HG03457 (cell line): ENCODE data around the gene PGRMC1.
"Not testable (repeated sequence)": the region's sequence is repeated elsewhere in the genome, so short reads cannot be mapped to it uniquely, and the experiment has no call there.

Experiments used
- ATAC-seq: cut with Tn5 transposase; IDR thresholded peaks from one replicate; pipeline ENCODE4 v1.9.1; 2021; ENCODE audit warnings: moderate number of reproducible peaks; ENCODE audit not compliant: unreplicated experiment

The PGRMC1 gene

GRCh38 chrX:119235872-119236622 lies at the start of gene PGRMC1:
TSS of gene PGRMC1 (plus strand) at chrX:119236285. CDS start at chrX:119236364, 79 bp downstream.
- ATAC-seq, result peak; percentile 92

DNA sequence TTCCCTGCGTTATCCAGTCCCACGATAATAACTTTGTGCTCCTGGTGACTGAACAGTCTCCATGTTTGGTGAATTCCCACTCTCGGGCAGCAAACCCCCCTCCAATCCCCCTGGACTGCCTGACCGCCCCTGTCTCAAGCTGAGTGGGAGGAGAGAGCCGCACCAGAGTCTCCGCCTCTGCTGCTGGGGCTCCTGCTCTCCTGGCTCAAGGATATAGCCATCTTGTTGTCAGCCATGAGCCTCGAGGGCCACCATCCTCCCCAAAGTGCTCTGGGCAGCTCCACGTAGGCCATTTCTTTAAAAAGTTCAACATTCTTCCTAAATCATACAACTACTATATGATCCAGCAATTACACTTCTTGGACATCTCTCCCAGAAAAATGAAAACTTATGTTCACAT lies 49.3 kb upstream of the PGRMC1 start:
- ATAC-seq, result no peak

DNA sequence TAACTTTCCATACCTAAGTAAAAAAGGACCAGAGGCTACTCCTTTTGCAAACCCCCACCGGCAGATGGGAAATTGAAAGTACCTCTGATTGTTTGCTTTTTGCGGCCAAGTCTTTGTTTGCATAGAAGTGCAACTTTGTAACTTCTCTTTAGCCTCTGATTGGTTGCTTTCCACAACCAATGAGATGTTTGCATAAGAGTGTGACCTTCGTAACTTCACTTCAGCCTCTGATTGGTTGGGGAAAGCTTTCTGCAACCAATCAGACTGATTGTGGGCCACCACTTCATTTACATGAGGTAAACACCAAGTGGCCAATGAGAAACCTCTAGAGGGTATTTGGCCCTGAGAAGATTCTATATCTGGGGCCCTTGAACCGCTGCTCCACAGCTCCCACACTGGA lies 48.8 kb upstream of the PGRMC1 start:
- no peak for ATAC-seq

- no peak for ATAC-seq
Observed at GRCh38 chrX:119189115-119189514, 47.0 kb upstream of the PGRMC1 start.

- ATAC-seq, result no peak
Observed at GRCh38 chrX:119189595-119189994, 46.5 kb upstream of the PGRMC1 start.

- no peak for ATAC-seq
Observed at GRCh38 chrX:119190091-119190681, 45.9 kb upstream of the PGRMC1 start.

- no peak for ATAC-seq
Observed at GRCh38 chrX:119190831-119191230, 45.3 kb upstream of the PGRMC1 start.

DNA sequence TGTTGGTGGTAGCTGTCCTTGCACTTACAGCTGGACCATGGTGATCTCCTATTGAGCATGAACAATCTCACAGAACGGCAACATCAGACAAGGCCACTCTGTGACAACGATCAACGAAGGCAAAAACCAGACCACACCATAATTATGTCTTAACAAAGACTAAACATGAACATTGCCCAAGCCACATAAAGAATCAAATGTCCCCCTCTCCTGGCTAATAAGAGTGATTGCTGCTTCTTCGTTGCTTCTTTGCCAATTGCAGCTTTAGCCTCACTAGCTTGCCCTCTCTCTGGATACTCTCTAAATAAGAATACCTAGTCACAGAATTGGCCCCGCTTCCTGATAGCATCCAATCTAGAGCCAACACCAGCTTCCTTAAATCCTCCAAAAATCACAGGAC lies 41.5 kb upstream of the PGRMC1 start:
- no peak for ATAC-seq

- ATAC-seq, result no peak
Observed at GRCh38 chrX:119201570-119201969, 34.5 kb upstream of the PGRMC1 start.

DNA sequence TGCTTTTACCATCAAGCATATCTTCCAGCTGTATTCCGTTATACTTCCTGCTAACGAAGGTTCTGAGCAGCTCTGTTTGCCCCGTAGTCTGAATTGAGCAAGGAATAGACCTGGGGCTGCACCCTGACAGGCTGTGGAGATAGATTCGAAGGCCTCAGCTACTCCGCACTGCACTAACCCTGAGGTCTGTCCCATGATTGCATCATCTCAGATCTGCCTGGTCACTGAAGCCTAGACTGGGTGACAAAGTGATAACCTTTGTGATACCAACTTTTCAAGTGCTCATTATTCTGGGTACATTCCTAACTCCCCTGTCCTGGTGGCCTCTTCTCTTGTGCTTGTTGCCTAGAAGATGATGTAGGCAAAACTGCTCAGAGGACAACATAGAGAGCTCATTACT lies 29.9 kb upstream of the PGRMC1 start:
- ATAC-seq, result no peak

DNA sequence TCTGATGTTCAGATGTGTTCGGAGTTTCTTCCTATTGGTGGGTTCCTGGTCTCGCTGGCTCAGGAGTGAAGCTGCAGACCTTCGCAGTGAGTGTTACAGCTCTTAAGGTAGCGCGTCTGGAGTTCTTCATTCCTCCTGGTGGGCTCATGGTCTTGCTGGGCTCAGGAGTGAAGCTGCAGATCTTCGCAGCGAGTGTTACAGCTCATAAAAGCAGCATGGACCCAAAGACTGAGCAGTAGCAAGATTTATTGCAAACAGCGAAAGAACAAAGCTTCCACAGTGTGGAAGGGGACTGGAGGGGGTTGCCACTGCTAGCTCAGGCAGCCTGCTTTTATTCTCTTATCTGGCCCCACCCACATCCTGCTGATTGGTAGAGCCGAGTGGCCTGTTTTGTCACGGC lies 28.6 kb upstream of the PGRMC1 start:
- ATAC-seq, result not testable (repeated sequence)

GRCh38 chrX:119208401-119209057 lies 27.6 kb upstream of the PGRMC1 start:
- ATAC-seq, result no peak

DNA sequence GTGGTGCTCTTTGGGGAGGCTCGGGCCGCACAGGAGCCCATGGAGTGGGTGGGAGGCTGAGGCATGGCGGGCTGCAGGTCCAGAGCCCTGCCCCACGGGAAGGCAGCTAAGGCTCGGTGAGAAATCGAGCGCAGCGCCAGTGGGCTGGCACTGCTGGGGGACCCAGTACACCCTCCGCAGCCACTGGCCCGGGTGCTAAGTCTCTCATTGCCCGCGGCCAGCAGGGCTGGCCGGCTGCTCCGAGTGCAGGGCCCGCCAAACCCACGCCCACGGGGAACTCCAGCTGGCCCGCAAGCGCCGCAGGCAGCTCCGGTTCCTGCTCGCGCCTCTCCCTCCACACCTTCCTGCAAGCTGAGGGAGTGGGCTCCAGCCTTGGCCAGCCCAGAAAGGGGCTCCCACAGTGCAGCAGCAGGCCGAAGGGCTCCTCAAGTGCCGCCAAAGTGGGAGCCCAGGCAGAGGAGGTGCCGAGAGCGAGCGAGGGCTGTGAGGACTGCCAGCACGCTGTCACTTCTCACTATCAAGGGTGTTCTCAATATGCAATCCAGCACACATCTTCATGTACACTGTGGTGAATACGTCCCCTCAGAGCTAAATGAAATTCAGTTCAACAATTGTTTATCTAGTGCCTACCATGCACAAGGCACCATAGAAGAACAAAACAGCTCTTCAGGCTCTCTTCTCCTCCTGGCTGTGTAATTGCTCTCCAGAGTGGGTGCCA lies 25.0 kb upstream of the PGRMC1 start:
- not testable (repeated sequence) for ATAC-seq

DNA sequence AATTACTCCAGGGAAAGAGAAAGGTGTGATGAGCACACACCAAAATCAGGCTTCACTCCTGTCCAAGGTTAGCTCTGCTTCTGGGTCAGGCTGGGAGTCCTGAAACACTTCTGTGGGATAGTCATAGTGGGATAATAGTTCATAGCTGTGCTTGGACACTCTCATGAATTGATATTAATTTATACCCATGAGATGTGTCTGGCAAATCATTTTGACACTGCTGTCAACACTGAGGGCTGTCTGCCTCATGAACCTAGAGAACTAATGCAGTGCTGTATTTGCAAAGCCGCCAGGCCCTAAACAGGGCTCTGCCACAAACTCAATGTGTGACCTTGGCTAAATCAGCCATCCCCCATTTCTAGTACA lies 24.5 kb upstream of the PGRMC1 start:
- no peak for ATAC-seq

DNA sequence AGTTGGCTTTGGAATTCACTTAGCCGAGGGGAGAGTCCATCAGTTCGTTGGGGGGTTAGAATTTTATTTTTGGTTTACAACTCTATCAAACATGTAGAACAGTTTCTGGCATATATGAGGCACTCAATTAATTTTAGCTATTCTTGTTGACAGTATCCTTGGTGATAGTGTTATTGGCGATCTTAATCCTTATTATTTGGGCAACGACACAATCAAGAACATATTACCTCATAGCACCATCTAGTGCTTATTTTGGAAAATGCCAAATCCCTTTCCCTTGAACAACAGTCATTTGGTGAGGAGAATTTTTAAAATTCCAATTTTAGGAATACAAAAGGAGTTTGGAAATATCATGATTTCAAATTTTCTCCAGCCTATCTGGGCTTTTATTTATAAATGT lies 17.9 kb upstream of the PGRMC1 start:
- ATAC-seq, result no peak

- no peak for ATAC-seq
Observed at GRCh38 chrX:119222932-119223331, 13.2 kb upstream of the PGRMC1 start.

DNA sequence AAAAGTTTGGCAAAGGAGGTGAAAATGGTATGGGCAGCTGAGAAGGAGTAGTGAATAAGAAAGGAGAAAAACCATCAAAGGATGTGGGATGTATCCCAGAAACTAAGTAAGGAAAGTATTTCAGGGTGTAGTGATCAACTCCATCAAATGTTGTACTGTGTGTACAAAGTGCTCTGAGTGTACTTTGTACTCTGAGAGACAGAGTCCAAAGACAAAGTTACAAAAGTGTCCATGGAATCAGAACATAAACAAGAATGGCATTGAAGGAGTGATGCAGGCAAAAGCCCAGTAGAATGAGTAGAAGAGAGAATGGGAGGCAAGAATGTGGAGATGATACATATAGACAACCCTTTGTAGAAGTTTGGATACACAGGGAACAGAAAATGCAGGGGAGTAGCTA lies 12.3 kb upstream of the PGRMC1 start:
- ATAC-seq, result no peak

DNA sequence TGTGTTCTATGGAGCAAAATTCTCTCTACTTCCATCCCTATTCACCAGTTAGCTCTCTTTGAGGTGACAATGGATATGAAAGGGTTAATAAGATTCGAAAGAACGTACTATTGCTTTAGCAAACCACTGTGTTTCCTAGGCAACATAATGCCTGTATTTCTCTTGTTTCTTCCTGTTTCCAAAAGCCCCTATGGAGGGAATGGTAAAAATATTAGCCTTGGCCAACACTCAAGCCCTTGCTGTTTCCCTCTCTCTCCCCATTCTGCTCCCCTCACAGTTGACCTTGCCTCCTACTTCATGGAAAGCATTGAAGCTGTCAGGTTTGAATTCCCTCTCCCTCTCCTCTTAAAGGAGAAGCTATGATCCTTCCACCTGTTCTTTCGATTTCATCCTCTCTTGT lies 9.6 kb upstream of the PGRMC1 start:
- ATAC-seq, result no peak

DNA sequence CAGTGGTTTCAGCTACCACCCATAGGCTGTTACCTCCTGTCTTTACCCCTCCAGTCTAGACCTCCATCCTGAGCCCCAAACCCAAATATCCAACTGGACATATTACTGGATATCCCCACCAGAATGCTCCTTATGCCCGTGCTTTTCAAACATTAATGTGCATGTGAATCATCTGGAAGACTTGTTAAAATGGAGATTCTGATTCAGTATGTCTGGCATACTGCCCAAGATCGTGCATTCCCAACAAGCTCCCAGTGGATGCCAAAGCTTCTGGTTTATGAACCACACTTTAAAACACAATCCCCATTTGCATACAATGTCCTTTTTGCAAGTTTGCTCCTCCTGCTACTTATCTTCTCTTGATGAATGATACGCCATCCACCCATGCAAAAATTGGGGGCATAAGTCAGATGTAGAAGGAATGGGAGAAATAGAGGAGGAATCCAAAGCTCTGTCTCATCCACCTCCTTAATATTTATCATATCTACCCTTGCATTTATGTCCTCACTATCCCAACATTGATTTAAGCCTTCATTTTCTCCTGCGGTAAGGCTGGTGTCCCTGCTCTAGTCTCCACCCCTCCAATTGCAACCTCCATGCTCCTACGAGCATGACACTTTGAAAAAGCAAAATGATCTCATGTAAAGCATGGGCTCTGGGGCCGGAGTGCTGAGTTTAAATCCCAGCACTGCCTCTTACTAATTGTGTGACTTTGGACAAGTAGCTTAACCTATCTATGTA lies 7.4 kb upstream of the PGRMC1 start:
- ATAC-seq, result no peak

- ATAC-seq, result no peak
Observed at GRCh38 chrX:119229253-119229615, 6.9 kb upstream of the PGRMC1 start.

- no peak for ATAC-seq
Observed at GRCh38 chrX:119230850-119231249, 5.2 kb upstream of the PGRMC1 start.
